WTC11 (cell line): Measurements from ENCODE around the gene MAPK8IP2.

Source experiments
- CBFB ChIP-seq: sonication (generic); formaldehyde crosslinking; IDR thresholded peaks from 2 replicates; pipeline ENCODE4 v1.8.1; 2022; ENCODE audit warnings: mild to moderate bottlenecking, low read depth, missing genetic modification reagents
- ELF4 ChIP-seq: sonication (generic); formaldehyde crosslinking; IDR thresholded peaks from 2 replicates; pipeline ENCODE4 v1.8.1; 2022; ENCODE audit warnings: low read depth, mild to moderate bottlenecking, moderate library complexity, missing genetic modification reagents
- GRHL2 ChIP-seq: fragments of 250-450 bp; sonication (Bioruptor Pico); IDR thresholded peaks from 2 replicates; pipeline ENCODE4 v1.8.0; 2022; ENCODE audit warnings: mild to moderate bottlenecking, moderate library complexity; ENCODE audit not compliant: insufficient replicate concordance, severe bottlenecking
- KAT7 ChIP-seq: sonication (generic); formaldehyde crosslinking; IDR thresholded peaks from 2 replicates; pipeline ENCODE4 v1.8.1; 2023; ENCODE audit warnings: missing genetic modification reagents, mild to moderate bottlenecking, borderline replicate concordance
- NFE2L1 ChIP-seq: sonication (generic); formaldehyde crosslinking; IDR thresholded peaks from 2 replicates; pipeline ENCODE4 v1.8.1; 2023; ENCODE audit warnings: missing genetic modification reagents
- NR2C2 ChIP-seq: sonication (generic); formaldehyde crosslinking; IDR thresholded peaks from 2 replicates; pipeline ENCODE4 v1.8.0; 2022; ENCODE audit warnings: mild to moderate bottlenecking, missing genetic modification reagents
- NR3C1 ChIP-seq: sonication (generic); formaldehyde crosslinking; conservative IDR thresholded peaks from 2 replicates; pipeline ENCODE4 v1.8.1; 2023; ENCODE audit warnings: low read depth, mild to moderate bottlenecking, missing genetic modification reagents
- PREB ChIP-seq: sonication (generic); formaldehyde crosslinking; IDR thresholded peaks from 2 replicates; pipeline ENCODE4 v1.8.1; 2022; ENCODE audit warnings: mild to moderate bottlenecking, missing genetic modification reagents, moderate library complexity, borderline replicate concordance
- ZBTB21 ChIP-seq: sonication (generic); formaldehyde crosslinking; IDR thresholded peaks from 2 replicates; pipeline ENCODE4 v1.8.1; 2023; ENCODE audit warnings: mild to moderate bottlenecking, missing genetic modification reagents, borderline replicate concordance
- ZBTB43 ChIP-seq: sonication (generic); formaldehyde crosslinking; IDR thresholded peaks from 2 replicates; pipeline ENCODE4 v1.8.1; 2023; ENCODE audit warnings: mild to moderate bottlenecking, missing genetic modification reagents
- ZNF138 ChIP-seq: sonication (generic); formaldehyde crosslinking; conservative IDR thresholded peaks from 2 replicates; pipeline ENCODE4 v1.8.1; 2022; ENCODE audit warnings: mild to moderate bottlenecking, moderate library complexity, missing genetic modification reagents
- TF ChIP-seq, protein P1 (sequence below): sonication (generic); formaldehyde crosslinking; IDR thresholded peaks from 2 replicates; pipeline ENCODE4 v1.8.1; 2022; ENCODE audit warnings: missing genetic modification reagents, borderline replicate concordance
- TF ChIP-seq, protein P2 (sequence below): fragments of 200-600 bp; IDR thresholded peaks from 2 replicates; pipeline ENCODE4 v1.8.0; 2022; ENCODE audit warnings: antibody characterized with exemption

GRCh38 chr22:50633771-50634170, 33.2 kb downstream of the MAPK8IP2 start:
- TF ChIP-seq, protein P1, sequence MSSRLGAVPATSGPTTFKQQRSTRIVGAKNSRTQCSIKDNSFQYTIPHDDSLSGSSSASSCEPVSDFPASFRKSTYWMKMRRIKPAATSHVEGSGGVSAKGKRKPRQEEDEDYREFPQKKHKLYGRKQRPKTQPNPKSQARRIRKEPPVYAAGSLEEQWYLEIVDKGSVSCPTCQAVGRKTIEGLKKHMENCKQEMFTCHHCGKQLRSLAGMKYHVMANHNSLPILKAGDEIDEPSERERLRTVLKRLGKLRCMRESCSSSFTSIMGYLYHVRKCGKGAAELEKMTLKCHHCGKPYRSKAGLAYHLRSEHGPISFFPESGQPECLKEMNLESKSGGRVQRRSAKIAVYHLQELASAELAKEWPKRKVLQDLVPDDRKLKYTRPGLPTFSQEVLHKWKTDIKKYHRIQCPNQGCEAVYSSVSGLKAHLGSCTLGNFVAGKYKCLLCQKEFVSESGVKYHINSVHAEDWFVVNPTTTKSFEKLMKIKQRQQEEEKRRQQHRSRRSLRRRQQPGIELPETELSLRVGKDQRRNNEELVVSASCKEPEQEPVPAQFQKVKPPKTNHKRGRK, result no peak
- TF ChIP-seq, protein P2, sequence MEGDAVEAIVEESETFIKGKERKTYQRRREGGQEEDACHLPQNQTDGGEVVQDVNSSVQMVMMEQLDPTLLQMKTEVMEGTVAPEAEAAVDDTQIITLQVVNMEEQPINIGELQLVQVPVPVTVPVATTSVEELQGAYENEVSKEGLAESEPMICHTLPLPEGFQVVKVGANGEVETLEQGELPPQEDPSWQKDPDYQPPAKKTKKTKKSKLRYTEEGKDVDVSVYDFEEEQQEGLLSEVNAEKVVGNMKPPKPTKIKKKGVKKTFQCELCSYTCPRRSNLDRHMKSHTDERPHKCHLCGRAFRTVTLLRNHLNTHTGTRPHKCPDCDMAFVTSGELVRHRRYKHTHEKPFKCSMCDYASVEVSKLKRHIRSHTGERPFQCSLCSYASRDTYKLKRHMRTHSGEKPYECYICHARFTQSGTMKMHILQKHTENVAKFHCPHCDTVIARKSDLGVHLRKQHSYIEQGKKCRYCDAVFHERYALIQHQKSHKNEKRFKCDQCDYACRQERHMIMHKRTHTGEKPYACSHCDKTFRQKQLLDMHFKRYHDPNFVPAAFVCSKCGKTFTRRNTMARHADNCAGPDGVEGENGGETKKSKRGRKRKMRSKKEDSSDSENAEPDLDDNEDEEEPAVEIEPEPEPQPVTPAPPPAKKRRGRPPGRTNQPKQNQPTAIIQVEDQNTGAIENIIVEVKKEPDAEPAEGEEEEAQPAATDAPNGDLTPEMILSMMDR, result no peak
- TF ChIP-seq ELF4 (CRISPR knock-in tag) (no peak), KAT7 (CRISPR knock-in tag) (no peak), ZBTB43 (CRISPR knock-in tag) (no peak), ZBTB21 (CRISPR knock-in tag) (no peak), GRHL2 (CRISPR knock-in tag) (no peak), NR2C2 (CRISPR knock-in tag) (no peak), NR3C1 (CRISPR knock-in tag) (no peak), CBFB (no peak), NFE2L1 (no peak), ZNF138 (CRISPR knock-in tag) (no peak), PREB (no peak)
